ENCODE measurements around the gene COL4A1.

The COL4A1 gene

GRCh38 chr13:110341445-110342244, 34.7 kb upstream of the COL4A1 start:
- no peak for DNase-seq

DNA sequence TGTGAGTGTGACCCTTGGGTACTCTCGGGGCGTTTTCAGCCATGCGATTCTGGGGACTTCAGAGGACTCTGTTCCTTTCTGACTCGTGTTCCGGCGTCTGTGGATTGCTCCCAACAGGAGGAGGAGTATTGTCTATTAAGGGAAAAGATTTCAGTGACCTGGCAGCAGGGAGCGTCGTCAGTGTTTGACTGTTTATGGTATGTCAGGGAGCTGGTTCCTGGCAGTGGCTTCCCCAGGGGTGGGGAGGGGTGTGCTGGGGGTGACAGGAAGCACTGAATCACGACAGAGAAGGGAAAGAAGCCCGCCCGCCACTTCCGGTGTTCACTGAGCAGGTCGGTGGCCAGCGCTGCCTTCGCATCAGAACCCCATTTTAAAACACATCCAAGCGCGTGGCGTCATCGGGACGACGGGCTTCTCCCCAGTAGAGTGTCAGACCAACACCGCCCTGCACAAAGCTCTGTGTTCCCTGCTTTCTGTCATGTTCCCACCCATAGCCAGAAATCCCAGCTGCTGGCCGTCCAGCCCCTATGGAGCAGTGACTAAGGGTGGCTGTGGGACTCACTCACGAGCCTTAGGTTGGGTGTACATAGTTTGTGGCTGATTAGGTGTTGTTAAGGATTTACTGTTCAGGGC, 34.0 kb upstream of the COL4A1 start:
- no peak for DNase-seq

DNA sequence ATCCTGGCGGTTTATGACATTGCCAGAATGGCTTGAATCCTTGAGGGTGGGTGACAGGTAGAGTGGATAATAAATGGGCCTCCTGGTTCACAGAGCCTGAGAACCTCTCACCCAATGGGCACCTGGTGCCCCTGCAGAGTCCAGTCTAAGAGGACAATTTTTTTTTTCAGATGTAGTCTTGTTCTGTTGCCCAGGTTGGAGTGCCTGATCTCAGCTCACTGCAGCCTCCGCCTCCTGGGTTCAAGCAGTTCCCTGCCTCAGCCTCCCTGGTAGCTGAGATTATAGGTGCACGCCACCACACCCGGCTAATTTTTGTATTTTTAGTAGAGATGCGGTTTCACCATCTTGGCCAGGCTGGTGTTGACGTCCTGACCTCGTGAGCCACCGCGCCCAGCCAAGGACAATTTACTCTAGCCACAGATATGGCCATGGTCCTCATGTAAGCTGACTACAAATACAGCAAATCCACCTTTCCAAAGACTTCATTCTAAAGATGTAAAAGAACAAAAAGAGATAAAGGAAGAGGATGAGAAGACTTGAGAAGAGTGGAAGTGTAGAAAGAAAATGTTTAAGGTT, 33.1 kb upstream of the COL4A1 start:
- no peak for DNase-seq

DNA sequence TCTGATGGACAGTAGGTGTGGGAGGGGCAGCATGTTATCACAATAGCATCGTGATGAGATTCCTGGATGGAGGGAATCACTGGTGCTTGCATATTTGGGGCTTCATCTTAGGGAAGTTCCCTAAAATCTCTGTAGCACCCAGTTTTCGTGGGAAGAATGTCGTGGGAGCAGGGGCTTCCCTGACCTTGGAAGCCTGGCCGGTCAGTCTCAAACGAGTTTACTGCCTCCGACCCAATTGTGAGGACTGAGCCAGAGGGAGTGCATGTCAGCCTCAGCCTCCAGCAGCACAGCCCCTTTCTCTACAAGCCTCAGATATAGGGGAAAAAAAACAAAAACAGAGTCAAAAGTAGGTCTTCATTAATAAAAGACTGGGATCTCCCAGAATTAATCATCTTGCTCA, 32.3 kb upstream of the COL4A1 start:
- DNase-seq = no peak

GRCh38 chr13:110338441-110339101, 31.6 kb upstream of the COL4A1 start:
- DNase-seq = no peak

- no peak for DNase-seq
These were observed 30.3 kb upstream of the COL4A1 start for GRCh38 chr13:110337247-110337646.

DNA sequence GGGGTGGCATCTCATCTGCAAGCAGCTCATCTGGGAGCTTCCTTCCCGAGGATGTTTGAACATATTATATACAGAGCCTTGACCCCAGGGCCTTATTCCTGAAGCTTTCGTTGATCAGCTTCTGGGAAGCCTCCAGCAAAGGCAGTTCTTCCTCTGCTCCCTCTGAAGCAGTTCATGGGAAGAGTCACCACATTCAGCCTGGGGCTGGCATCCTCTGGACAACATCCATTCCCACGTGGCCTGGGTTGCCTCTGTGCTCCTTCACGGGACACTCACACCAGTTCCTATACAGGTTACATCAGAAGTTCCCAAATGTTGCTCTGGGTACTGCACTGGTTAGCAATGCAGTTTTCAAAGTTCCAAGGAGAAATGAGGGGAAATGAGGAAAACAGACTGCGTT, 29.7 kb upstream of the COL4A1 start:
- no peak for DNase-seq

DNA sequence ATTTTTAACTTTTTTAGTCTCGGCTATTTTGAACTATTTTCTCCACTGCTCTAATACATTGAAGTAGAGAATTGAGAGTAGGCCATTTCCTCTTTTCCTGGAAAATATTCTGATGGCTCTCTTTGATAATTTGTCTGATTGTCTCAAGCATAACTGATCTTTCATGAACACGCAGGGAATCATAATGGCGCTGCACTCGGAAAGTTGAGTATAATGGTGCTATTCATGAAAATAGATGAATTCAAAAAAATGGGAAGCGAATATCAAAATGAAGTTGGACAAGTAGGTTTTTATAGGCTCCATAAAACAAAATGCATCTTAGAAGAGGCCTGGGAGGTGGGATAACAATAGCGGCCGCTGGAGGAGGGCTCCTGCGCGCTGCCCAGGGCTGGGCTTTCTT, 29.2 kb upstream of the COL4A1 start:
- no peak for DNase-seq

GRCh38 chr13:110334841-110335490, 28.0 kb upstream of the COL4A1 start:
- DNase-seq = no peak

DNA sequence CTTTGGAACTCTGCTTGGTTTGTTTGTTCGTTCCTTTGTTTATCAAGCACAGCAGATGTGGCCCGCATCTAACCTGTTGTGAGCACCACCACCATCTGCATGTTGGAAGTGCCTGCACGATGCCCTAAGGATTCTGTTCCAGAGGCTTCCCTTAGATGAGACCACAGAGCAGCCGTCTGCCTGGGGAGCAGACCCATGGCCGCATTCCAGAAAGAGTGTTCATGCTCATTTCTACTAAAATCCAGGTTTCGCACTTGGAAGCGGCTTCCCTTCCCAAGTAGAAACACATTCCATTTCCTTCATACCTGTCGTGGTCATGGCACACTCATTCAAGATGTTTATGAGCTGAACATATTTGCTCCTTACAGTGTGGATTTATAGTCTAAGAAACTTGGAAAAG, 27.3 kb upstream of the COL4A1 start:
- DNase-seq = peak; percentile 48

- no peak for DNase-seq
These were observed 26.9 kb upstream of the COL4A1 start for GRCh38 chr13:110333837-110334236.

DNA sequence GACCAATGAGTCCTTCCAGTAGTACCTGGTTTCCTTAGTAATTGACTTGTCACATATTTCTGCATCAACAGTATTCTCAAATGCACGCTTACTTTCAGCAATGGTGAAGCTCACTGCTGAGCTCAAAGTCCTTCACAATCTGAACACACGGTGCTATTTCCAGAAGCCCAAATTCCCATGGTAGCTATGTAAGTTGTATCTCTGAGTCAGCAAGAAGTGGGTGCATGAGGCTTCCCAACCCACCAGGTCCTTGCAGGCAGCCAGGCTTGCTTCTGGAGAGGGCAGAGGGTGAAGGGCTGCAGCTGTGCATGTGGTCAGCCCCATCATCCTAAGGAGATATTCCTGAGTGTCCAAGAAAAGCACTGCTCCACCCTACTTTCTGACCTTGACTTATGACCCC, 25.8 kb upstream of the COL4A1 start:
- no peak for DNase-seq

GRCh38 chr13:110331362-110331761, 24.4 kb upstream of the COL4A1 start:
- no peak for DNase-seq

- no peak for DNase-seq
These were observed 23.6 kb upstream of the COL4A1 start for GRCh38 chr13:110330491-110331011.

DNA sequence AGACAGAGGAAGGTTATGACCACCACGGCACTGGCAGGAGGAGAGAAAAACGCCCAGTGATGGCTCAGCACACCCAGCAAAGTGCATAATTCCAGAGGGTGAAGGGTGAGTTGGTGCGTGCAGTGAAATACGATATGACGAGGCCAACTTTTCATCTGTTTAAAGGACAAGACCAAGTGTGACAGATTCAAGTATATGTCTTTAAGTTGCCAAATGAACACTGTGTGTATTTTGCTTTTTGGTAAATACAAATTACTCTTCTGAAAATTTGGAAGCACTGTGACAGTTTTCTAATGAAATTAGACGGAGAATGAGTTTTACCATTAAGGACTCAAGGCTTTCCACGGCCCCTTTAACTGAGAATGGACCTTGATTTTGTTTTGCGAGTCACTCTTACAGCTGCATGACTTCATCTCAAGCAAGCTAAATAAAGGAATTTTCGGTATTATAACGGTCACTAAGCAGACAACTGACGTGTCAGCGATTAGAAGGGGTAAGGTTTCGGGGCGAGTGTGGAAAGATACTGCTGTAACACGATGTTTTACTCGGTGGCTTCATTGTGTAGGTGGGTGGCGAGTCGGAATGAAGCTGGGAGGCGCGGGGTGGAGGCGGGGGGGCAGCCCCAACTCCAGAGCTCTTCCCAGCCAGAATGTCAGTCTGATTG, 23.0 kb upstream of the COL4A1 start:
- DNase-seq = no peak

- no peak for DNase-seq
These were observed 22.3 kb upstream of the COL4A1 start for GRCh38 chr13:110329258-110329657.

- no peak for DNase-seq
These were observed 21.6 kb upstream of the COL4A1 start for GRCh38 chr13:110328573-110328972.

DNA sequence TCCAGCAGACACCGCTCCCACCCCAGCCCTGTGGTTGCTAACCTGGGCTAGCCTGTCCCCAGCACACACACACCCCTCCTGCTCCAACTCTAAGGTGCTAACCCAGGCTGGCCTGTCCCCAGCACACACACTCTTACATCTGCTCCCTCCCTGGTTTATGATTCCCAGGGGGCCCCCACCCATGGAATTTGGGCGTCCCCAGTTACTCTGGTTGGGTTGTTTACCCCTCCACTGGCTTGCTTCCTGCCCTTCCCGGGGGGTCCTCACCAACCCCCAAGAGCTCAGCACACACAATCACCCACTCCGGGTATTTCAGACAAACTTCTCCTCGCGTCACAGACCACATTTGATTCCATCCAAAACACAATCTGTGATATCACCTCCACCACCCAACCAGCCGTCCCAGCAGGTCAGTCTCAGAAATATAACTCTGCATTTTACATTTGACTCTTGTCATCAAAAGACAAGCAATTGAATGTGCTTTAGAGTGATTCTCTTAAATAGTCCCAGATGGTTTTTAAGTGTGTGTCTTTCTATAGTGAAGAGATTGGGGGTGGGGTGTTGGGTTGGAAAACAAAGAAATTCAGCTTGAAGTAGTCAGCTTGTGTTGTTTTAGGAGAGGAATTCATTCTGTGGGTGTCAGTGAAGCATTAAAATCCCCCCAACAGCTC, 20.2 kb upstream of the COL4A1 start:
- DNase-seq = no peak

- no peak for DNase-seq
These were observed 19.4 kb upstream of the COL4A1 start for GRCh38 chr13:110326263-110326904.

DNA sequence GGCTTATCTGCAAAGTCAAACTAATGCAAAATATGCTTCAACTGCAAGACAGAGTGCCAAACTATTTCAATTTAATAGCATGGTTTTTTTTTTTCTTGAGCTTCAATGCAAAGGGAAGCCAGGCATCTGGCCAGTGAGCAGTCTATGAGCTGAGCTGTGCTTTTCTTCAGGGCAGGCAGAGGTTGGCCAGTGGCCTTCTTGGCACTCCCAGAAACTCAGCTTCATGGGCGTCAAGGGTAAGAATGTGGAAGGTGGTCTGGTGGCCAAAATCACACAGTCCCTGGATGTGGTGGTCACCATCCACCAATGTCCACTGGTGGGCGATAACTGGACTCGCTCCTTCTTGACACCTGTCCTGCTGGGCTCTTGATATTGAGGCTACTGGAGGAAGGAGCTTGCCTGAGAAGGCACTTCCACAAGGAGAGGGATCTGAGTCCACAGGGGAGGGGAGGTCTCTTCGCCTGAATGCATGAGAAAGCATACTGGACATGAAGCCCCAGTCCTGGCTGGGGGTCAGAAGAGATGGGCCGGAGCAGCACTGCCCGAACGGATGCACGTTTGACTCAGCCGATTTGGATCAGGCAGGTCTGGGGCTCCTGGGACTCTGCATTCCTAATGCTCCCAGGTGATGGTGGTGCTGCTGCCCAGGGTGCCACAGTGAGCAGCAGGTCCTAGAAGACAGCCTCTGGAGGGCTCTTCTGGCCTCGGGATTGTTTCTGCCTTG, 17.2 kb upstream of the COL4A1 start:
- no peak for DNase-seq

Measured in NCI-H226 (cell line).